Measurements from ENCODE around the gene CDKN2C. TPM values are rescaled to one million over a fixed set of nuclear protein-coding genes. Genes with fewer than 3 reads are reported as not detected.
A peak's percentile ranks its signal among the peaks of the same experiment; 100 is the strongest.

CDKN2C gene
- total and polyA plus RNA-seq, 4 donors: 8.8 to 43.5 (median 17.2) TPM

DNA sequence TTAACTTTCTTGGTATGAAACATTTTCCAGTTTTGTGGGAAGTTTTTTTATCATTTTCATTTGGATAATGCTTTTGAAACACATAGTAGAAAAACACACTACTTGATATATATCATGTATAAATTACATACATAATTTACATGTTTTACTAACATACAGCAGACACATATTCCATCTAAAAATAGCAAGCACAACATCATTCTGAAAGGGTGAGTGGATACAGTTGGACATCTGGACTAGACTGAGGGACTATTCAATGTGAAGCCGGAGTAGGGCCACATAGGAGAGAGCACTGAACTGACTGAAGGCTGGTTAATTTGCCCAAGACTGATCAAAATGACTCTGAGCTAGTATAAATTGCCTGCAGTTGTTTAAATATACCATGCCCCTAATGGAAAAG lies 11.7 kb downstream of the CDKN2C start:
- WGBS, 2 donors: 74 to 82% methylated on average over 1 of the region's 1 CpG
- Histone ChIP-seq H3K27me3 (ENCODE audit: control insufficient read depth in 1 of 2, insufficient read depth in 2 of 2, low read length in 1 of 2) (no peaks in the 10 kb centered on the region), H3K4me1 (ENCODE audit: control insufficient read depth in 1 of 2, insufficient read depth in 2 of 2, low read length in 2 of 2) (no peaks in the 10 kb centered on the region), H3K9me3 (ENCODE audit: control insufficient read depth, low read length) (no peaks in the 10 kb centered on the region), H3K27ac (ENCODE audit: low read depth in 1 of 2, low read length in 2 of 2) (no peak overlapping the region), H3K4me3 (ENCODE audit: low read length in 2 of 2) (peak overlapping the region in 1 of 2 donors; percentile 10), H3K36me3 (ENCODE audit: control insufficient read depth in 1 of 2, insufficient read depth in 2 of 2, low read length in 1 of 2) (no peaks in the 10 kb centered on the region)
- ATAC-seq (ENCODE audit: low FRiP score) (no peak), DNase-seq (no peak)
- intact Hi-C loops (cut with DNase I): no loop called here

GRCh38 chr1:50982611-50983010 lies 12.6 kb downstream of the CDKN2C start:
- ATAC-seq (ENCODE audit: low FRiP score): no peak
- 91 to 97% methylated on average over 3 of the region's 3 CpGs for WGBS, 2 donors
- H3K27ac ChIP-seq (ENCODE audit: low read depth in 1 of 2, low read length in 2 of 2): no peak overlapping the region
- intact Hi-C loops (cut with DNase I): no loop called here
- H3K36me3 ChIP-seq (ENCODE audit: control insufficient read depth in 1 of 2, insufficient read depth in 2 of 2, low read length in 1 of 2): no peaks in the 10 kb centered on the region
- H3K4me3 ChIP-seq (ENCODE audit: low read length in 2 of 2): no peak overlapping the region
- no peaks in the 10 kb centered on the region for H3K9me3 ChIP-seq (ENCODE audit: control insufficient read depth, low read length)
- H3K4me1 ChIP-seq (ENCODE audit: control insufficient read depth in 1 of 2, insufficient read depth in 2 of 2, low read length in 2 of 2): no peaks in the 10 kb centered on the region
- no peaks in the 10 kb centered on the region for H3K27me3 ChIP-seq (ENCODE audit: control insufficient read depth in 1 of 2, insufficient read depth in 2 of 2, low read length in 1 of 2)
- DNase-seq: no peak

GRCh38 chr1:50983219-50983802 lies 13.3 kb downstream of the CDKN2C start:
- WGBS, 2 donors: 65 to 73% methylated on average over 2 of the region's 2 CpGs
- Histone ChIP-seq H3K27me3 (ENCODE audit: control insufficient read depth in 1 of 2, insufficient read depth in 2 of 2, low read length in 1 of 2) (no peaks in the 10 kb centered on the region), H3K4me3 (ENCODE audit: low read length in 2 of 2) (no peak overlapping the region), H3K36me3 (ENCODE audit: control insufficient read depth in 1 of 2, insufficient read depth in 2 of 2, low read length in 1 of 2) (no peaks in the 10 kb centered on the region), H3K9me3 (ENCODE audit: control insufficient read depth, low read length) (no peaks in the 10 kb centered on the region), H3K4me1 (ENCODE audit: control insufficient read depth in 1 of 2, insufficient read depth in 2 of 2, low read length in 2 of 2) (no peaks in the 10 kb centered on the region), H3K27ac (ENCODE audit: low read depth in 1 of 2, low read length in 2 of 2) (no peak overlapping the region)
- ATAC-seq (ENCODE audit: low FRiP score) (no peak), DNase-seq (no peak)
- intact Hi-C loops (cut with DNase I): no loop called here

DNA sequence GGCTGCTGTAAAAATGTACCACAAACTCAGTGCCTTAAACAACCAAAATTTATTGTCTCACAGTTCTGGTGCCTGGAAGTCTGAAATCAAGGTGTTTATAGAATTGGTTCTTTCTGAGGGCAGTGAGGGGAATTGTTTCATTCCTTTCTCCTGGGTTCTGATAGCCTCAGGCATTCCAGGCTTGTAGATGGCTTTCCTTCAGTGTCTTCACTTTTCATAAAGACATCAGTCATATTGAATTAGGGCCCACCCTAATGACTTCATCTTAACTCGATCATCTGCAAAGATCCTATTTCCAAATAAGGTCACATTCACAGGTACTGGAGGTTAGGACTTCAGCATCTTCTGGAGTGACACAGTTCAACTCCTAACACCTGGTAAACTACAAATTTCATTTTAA lies 15.0 kb downstream of the CDKN2C start:
- no peak for DNase-seq

DNA sequence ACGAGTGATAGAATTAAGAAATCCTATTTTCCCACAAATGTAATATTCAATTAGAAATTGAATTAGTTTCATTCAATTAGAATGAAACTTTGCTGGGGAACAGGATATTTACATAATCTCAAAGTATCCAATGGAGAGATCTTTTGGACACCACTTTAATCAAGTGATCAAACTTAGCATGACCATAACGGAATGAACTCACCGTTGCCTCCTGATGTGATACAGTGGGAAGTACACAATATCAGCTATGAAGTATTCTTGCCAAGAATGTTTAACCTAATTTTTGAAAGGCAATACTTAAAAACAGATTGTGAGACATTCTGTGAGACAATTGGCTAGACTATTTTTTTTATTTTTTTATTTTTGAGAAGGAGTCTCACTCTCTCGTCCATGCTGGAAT lies 16.6 kb downstream of the CDKN2C start:
- WGBS, 2 donors: 81 to 83% methylated on average over 4 of the region's 4 CpGs
- no peak overlapping the region for H3K27ac ChIP-seq (ENCODE audit: low read depth in 1 of 2, low read length in 2 of 2)
- no peaks in the 10 kb centered on the region for H3K9me3 ChIP-seq (ENCODE audit: control insufficient read depth, low read length)
- no peaks in the 10 kb centered on the region for H3K36me3 ChIP-seq (ENCODE audit: control insufficient read depth in 1 of 2, insufficient read depth in 2 of 2, low read length in 1 of 2)
- ATAC-seq (ENCODE audit: low FRiP score) (no peak), DNase-seq (no peak)
- no peaks in the 10 kb centered on the region for H3K27me3 ChIP-seq (ENCODE audit: control insufficient read depth in 1 of 2, insufficient read depth in 2 of 2, low read length in 1 of 2)
- H3K4me1 ChIP-seq (ENCODE audit: control insufficient read depth in 1 of 2, insufficient read depth in 2 of 2, low read length in 2 of 2): no peaks in the 10 kb centered on the region
- intact Hi-C loops (cut with DNase I): no loop called here
- no peak overlapping the region for H3K4me3 ChIP-seq (ENCODE audit: low read length in 2 of 2)

More for the DNA sequence above, 15.0 kb downstream of the CDKN2C start:
- WGBS, 2 donors: 43 to 51% methylated on average over 1 of the region's 1 CpG
- no peaks in the 10 kb centered on the region for H3K27me3 ChIP-seq (ENCODE audit: control insufficient read depth in 1 of 2, insufficient read depth in 2 of 2, low read length in 1 of 2)
- ATAC-seq (ENCODE audit: low FRiP score): no peak
- H3K4me1 ChIP-seq (ENCODE audit: control insufficient read depth in 1 of 2, insufficient read depth in 2 of 2, low read length in 2 of 2): no peaks in the 10 kb centered on the region
- intact Hi-C loops (cut with DNase I): no loop called here
- H3K36me3 ChIP-seq (ENCODE audit: control insufficient read depth in 1 of 2, insufficient read depth in 2 of 2, low read length in 1 of 2): no peaks in the 10 kb centered on the region
- no peak overlapping the region for H3K27ac ChIP-seq (ENCODE audit: low read depth in 1 of 2, low read length in 2 of 2)
- H3K9me3 ChIP-seq (ENCODE audit: control insufficient read depth, low read length): no peaks in the 10 kb centered on the region
- peak overlapping the region in 1 of 2 donors; percentile 41 for H3K4me3 ChIP-seq (ENCODE audit: low read length in 2 of 2)

DNA sequence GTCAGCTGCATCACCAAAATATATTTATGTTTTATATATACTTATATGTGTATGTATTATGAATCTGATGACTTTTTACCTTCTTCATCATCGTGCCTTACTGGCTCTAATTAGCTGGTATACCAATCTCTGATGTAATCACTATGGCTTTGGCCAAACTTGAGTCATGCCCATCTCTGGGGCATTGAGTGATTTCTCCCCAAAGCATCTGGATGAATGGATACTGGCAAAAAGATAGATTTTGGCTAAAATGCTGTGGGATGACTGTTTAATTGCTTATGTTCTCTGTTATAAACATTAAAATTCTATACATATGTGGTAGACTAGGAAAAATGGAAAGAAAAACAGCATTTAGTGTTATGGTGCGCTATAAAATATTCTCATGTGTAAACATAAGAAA lies 19.6 kb downstream of the CDKN2C start:
- intact Hi-C loops (cut with DNase I): no loop called here
- Histone ChIP-seq H3K4me3 (ENCODE audit: low read length in 2 of 2) (no peak overlapping the region), H3K27ac (ENCODE audit: low read depth in 1 of 2, low read length in 2 of 2) (no peak overlapping the region), H3K4me1 (ENCODE audit: control insufficient read depth in 1 of 2, insufficient read depth in 2 of 2, low read length in 2 of 2) (no peaks in the 10 kb centered on the region), H3K36me3 (ENCODE audit: control insufficient read depth in 1 of 2, insufficient read depth in 2 of 2, low read length in 1 of 2) (no peaks in the 10 kb centered on the region), H3K27me3 (ENCODE audit: control insufficient read depth in 1 of 2, insufficient read depth in 2 of 2, low read length in 1 of 2) (no peaks in the 10 kb centered on the region), H3K9me3 (ENCODE audit: control insufficient read depth, low read length) (no peaks in the 10 kb centered on the region)
- no peak for ATAC-seq (ENCODE audit: low FRiP score)
- 92% methylated on average over 2 of the region's 2 CpGs for WGBS, 2 donors
- DNase-seq: no peak

DNA sequence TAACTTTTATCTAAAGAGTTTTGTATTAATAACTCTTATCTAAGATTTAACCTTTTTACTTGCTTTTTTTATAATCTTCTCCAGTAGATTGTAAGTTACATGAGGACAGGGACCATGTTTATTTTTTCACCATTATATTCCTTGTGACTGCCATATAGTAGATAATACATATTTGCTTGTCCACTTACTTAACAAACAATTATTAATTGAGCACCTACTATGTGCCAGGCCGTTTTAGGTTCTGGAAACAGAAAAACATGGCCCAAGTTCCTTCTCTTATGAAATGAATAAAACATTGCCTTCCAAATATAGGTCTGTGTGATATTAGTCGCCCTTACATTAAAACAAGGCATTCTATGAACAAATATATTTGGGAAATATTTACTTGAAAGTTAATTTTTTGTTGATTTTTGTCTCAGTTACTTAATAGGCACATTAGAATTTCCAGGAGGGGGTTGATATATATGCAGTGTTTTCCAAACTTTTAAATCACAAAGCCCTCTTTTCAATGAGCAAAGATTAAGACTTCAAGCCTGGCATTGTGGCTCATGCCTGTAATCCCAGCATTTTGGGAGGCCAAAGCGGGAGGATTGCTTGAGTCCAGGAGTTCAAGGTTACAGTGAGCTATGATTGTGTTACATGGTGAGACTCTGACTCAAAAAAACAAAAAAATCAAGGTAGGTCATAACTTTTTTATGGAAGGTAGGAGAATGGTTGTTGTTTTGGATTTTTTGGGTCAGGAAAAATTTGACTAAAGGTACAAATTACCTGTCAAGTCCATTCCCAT lies 22.7 kb downstream of the CDKN2C start:
- Histone ChIP-seq H3K4me3 (ENCODE audit: low read length in 2 of 2) (no peak overlapping the region), H3K4me1 (ENCODE audit: control insufficient read depth in 1 of 2, insufficient read depth in 2 of 2, low read length in 2 of 2) (no peaks in the 10 kb centered on the region), H3K27ac (ENCODE audit: low read depth in 1 of 2, low read length in 2 of 2) (no peak overlapping the region), H3K27me3 (ENCODE audit: control insufficient read depth in 1 of 2, insufficient read depth in 2 of 2, low read length in 1 of 2) (no peaks in the 10 kb centered on the region), H3K36me3 (ENCODE audit: control insufficient read depth in 1 of 2, insufficient read depth in 2 of 2, low read length in 1 of 2) (no peaks in the 10 kb centered on the region), H3K9me3 (ENCODE audit: control insufficient read depth, low read length) (no peaks in the 10 kb centered on the region)
- WGBS, 2 donors: 86 to 91% methylated on average over 3 of the region's 3 CpGs
- DNase-seq: no peak
- intact Hi-C loops (cut with DNase I): no loop called here
- ATAC-seq (ENCODE audit: low FRiP score): no peak

- no peaks in the 10 kb centered on the region for H3K27me3 ChIP-seq (ENCODE audit: control insufficient read depth in 1 of 2, insufficient read depth in 2 of 2, low read length in 1 of 2)
- no peaks in the 10 kb centered on the region for H3K36me3 ChIP-seq (ENCODE audit: control insufficient read depth in 1 of 2, insufficient read depth in 2 of 2, low read length in 1 of 2)
- no peak for DNase-seq
- no peak overlapping the region for H3K4me3 ChIP-seq (ENCODE audit: low read length in 2 of 2)
- ATAC-seq (ENCODE audit: low FRiP score): no peak
- H3K27ac ChIP-seq (ENCODE audit: low read depth in 1 of 2, low read length in 2 of 2): no peak overlapping the region
- WGBS, 2 donors: 96% methylated on average over 3 of the region's 3 CpGs
- intact Hi-C loops (cut with DNase I): no loop called here
- H3K9me3 ChIP-seq (ENCODE audit: control insufficient read depth, low read length): no peaks in the 10 kb centered on the region
- no peaks in the 10 kb centered on the region for H3K4me1 ChIP-seq (ENCODE audit: control insufficient read depth in 1 of 2, insufficient read depth in 2 of 2, low read length in 2 of 2)
Measured at GRCh38 chr1:50993645-50994044, 23.6 kb downstream of the CDKN2C start.

DNA sequence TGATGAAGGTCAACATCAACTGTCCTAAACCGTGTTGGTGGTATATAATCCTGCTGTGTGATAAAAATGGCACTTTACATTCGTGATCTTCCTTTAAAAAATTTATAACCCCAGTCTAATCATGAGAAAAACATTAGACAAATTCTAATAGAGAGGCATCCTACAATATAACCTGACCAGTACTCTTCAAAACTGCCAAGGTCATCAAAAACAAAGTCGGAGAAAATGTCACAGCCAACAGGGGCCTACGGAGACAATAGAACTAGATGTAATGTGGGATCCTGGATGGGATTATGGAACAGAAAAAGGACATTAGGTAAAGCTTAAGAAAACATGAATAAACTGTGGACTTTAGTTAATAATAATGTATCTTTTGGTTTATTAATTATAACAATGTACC lies 25.0 kb downstream of the CDKN2C start:
- no peaks in the 10 kb centered on the region for H3K4me1 ChIP-seq (ENCODE audit: control insufficient read depth in 1 of 2, insufficient read depth in 2 of 2, low read length in 2 of 2)
- no peak for ATAC-seq (ENCODE audit: low FRiP score)
- 87 to 89% methylated on average over 4 of the region's 4 CpGs for WGBS, 2 donors

More for the DNA sequence above, 25.0 kb downstream of the CDKN2C start:
- Histone ChIP-seq H3K36me3 (ENCODE audit: control insufficient read depth in 1 of 2, insufficient read depth in 2 of 2, low read length in 1 of 2) (no peaks in the 10 kb centered on the region), H3K4me3 (ENCODE audit: low read length in 2 of 2) (no peak overlapping the region), H3K27ac (ENCODE audit: low read depth in 1 of 2, low read length in 2 of 2) (no peak overlapping the region), H3K9me3 (ENCODE audit: control insufficient read depth, low read length) (no peaks in the 10 kb centered on the region), H3K27me3 (ENCODE audit: control insufficient read depth in 1 of 2, insufficient read depth in 2 of 2, low read length in 1 of 2) (no peaks in the 10 kb centered on the region)
- intact Hi-C loops (cut with DNase I): no loop called here
- no peak for DNase-seq
